Measurements from ENCODE around the gene PLXNB2. TPM values are rescaled to one million over a fixed set of nuclear protein-coding genes. Genes with fewer than 3 reads are reported as not detected.

PLXNB2 gene
- total RNA-seq, 1 experiment from 2014 or later: 27.6 TPM

GRCh38 chr22:50312371-50312770 is 4.9 kb upstream of the PLXNB2 start:
- no peak for DNase-seq (ENCODE audit: low read depth)

GRCh38 chr22:50311606-50312351 is 4.3 kb upstream of the PLXNB2 start:
- DNase-seq (ENCODE audit: low read depth): no peak

GRCh38 chr22:50310949-50311444 is 3.6 kb upstream of the PLXNB2 start:
- DNase-seq (ENCODE audit: low read depth): no peak

GRCh38 chr22:50310031-50310722 is 2.7 kb upstream of the PLXNB2 start:
- DNase-seq (ENCODE audit: low read depth): no peak

GRCh38 chr22:50309601-50309991 is 2.1 kb upstream of the PLXNB2 start:
- DNase-seq (ENCODE audit: low read depth): no peak

GRCh38 chr22:50308986-50309600 is 1.6 kb upstream of the PLXNB2 start:
- peak; percentile 41 for DNase-seq (ENCODE audit: low read depth)

- DNase-seq (ENCODE audit: low read depth): peak; percentile 79
Observed at GRCh38 chr22:50308597-50308935, 1.1 kb upstream of the PLXNB2 start.

GRCh38 chr22:50307890-50308596 is 597 bp upstream of the PLXNB2 start:
- no peak for DNase-seq (ENCODE audit: low read depth)

GRCh38 chr22:50305923-50306566 is 1.4 kb downstream of the PLXNB2 start:
- DNase-seq (ENCODE audit: low read depth): peak; percentile 92

- no peak for DNase-seq (ENCODE audit: low read depth)
Observed at GRCh38 chr22:50305393-50305922, 2.0 kb downstream of the PLXNB2 start.

GRCh38 chr22:50304528-50305392 is 2.7 kb downstream of the PLXNB2 start:
- DNase-seq (ENCODE audit: low read depth): no peak

- DNase-seq (ENCODE audit: low read depth): no peak
Observed at GRCh38 chr22:50303848-50304527, 3.5 kb downstream of the PLXNB2 start.

- DNase-seq (ENCODE audit: low read depth): no peak
Observed at GRCh38 chr22:50303515-50303847, 4.0 kb downstream of the PLXNB2 start.

- DNase-seq (ENCODE audit: low read depth): no peak
Observed at GRCh38 chr22:50302564-50302963, 4.9 kb downstream of the PLXNB2 start.

GRCh38 chr22:50302041-50302541 is 5.4 kb downstream of the PLXNB2 start:
- no peak for DNase-seq (ENCODE audit: low read depth)

GRCh38 chr22:50301581-50301991 is 5.9 kb downstream of the PLXNB2 start:
- DNase-seq (ENCODE audit: low read depth): no peak

GRCh38 chr22:50300620-50301257 is 6.7 kb downstream of the PLXNB2 start:
- DNase-seq (ENCODE audit: low read depth): no peak

- DNase-seq (ENCODE audit: low read depth): no peak
Observed at GRCh38 chr22:50299785-50300619, 7.4 kb downstream of the PLXNB2 start.
